GM10248 (cell line): Measurements from ENCODE around the gene DEDD.

ENCODE experiments used
- CTCF ChIA-PET: fragments of 300-600 bp; sonication (Branson Sonifier 250); formaldehyde crosslinking; extraction: SDS; loops from one replicate; lab custom pipeline; 2021; ENCODE audit warnings: antibody characterized with exemption; lab: Yijun Ruan, JAX
- POLR2A ChIA-PET: fragments of 350-650 bp; sonication (Branson Sonifier 250); formaldehyde crosslinking; extraction: SDS; loops from one replicate; lab custom pipeline; 2020; ENCODE audit warnings: antibody characterized with exemption; lab: Yijun Ruan, JAX
- DNase-seq: peaks from one replicate; pipeline ENCODE4 v3.0.0; 2012; ENCODE audit errors: extremely low spot score
- TF ChIP-seq, protein P1 (sequence below): IDR thresholded peaks from 2 replicates; pipeline ENCODE4 v1.5.1; 2012; ENCODE audit warnings: mild to moderate bottlenecking, low read depth; ENCODE audit errors: extremely low read depth, missing control alignments, control extremely low read depth

DEDD gene

DNA sequence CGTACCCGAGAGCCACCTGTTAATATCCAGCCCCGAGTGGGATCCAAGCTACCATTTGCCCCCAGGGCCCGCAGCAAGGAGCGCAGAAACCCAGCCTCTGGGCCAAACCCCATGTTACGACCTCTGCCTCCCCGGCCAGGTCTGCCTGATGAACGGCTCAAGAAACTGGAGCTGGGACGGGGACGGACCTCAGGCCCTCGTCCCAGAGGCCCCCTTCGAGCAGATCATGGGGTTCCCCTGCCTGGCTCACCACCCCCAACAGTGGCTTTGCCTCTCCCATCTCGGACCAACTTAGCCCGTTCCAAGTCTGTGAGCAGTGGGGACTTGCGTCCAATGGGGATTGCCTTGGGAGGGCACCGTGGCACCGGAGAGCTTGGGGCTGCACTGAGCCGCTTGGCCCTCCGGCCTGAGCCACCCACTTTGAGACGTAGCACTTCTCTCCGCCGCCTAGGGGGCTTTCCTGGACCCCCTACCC, 28.2 kb upstream of the DEDD start:
- no peak for DNase-seq
- ChIA-PET POLR2A (interaction anchor here (0.6 kb wide), 1 partner anchor 28 kb away, joined by 12 read pairs; the partner anchor contains the start of gene DEDD), CTCF (no interaction called here)
- TF ChIP-seq, protein P1, sequence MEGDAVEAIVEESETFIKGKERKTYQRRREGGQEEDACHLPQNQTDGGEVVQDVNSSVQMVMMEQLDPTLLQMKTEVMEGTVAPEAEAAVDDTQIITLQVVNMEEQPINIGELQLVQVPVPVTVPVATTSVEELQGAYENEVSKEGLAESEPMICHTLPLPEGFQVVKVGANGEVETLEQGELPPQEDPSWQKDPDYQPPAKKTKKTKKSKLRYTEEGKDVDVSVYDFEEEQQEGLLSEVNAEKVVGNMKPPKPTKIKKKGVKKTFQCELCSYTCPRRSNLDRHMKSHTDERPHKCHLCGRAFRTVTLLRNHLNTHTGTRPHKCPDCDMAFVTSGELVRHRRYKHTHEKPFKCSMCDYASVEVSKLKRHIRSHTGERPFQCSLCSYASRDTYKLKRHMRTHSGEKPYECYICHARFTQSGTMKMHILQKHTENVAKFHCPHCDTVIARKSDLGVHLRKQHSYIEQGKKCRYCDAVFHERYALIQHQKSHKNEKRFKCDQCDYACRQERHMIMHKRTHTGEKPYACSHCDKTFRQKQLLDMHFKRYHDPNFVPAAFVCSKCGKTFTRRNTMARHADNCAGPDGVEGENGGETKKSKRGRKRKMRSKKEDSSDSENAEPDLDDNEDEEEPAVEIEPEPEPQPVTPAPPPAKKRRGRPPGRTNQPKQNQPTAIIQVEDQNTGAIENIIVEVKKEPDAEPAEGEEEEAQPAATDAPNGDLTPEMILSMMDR: no peak

DNA sequence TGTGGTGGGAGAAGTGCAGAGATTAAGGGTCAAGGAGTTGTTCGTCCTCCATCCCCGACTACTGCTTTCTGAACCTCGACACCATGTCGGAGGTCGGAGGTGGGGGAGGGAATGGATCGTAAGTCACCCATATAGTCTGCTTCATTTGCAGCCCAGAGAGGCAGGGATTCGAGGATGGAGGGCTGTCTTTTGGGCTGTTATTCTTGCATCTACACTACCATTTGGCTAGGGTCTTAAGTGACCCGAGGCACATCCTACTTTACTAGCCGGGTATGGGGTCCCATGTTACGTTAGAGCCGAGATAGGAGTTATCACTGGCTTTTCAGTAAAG, 27.4 kb upstream of the DEDD start:
- TF ChIP-seq, protein P1: no peak
- ChIA-PET CTCF (no interaction called here), POLR2A (interaction anchor here (1.4 kb wide), 1 partner anchor 27 kb away, joined by 4 read pairs; the partner anchor contains the start of gene DEDD)
- DNase-seq: no peak

DNA sequence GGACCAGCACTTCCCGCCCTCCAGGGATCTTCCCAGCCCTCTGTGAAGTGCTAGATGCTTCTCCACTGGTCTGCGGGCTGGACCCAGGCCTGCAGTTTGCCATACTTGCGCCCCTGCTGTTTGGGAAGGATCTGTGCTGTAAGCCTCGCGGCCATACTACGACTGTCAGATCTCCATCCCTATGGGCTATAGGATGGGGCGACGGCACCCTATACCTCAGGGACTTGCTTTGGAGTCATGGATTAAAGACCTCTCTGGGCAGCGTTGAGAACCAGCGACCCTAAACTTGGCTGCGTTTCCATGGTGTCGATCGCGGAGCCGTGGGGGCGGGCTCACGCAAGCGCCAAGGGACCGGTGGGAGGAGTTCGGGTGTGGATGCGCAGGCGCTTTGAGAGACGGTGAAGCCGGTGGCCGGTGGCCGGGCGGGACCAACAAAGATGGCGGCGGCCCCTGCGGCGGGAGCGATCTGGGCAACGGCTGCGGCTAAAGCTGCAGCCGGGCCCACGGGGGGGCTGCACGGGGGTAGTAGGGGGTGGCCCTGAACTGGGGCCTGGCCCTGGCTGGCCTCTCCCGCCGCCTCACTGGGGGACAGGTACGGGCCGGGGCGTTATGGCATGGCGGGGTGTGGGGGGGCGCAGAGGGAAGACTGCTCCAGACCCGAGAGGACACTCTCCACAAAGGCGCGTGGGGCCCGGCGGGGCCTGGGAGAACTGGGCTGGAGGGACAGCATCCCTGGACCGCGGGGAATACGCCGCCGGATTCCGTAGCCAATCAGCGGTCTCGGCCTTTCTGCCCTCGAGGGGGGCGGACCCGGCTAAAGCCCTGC, 26.8 kb upstream of the DEDD start, which contains the start of gene USP21:
USP21 (plus strand) TSS at position 414 of the 826 bp plus-strand sequence. CDS start 1,141 bp downstream, outside the sequence.
- DNase-seq: peak; percentile 96
- ChIA-PET POLR2A (interaction anchor here (1.4 kb wide), 1 partner anchor 27 kb away, joined by 4 read pairs; the partner anchor contains the start of gene DEDD), CTCF (interaction anchor here (1.2 to 1.5 kb wide), 2 partner anchors 32 to 162 kb away, joined by 4 read pairs; no protein-coding TSS in a partner anchor)
- TF ChIP-seq, protein P1: no peak

DNA sequence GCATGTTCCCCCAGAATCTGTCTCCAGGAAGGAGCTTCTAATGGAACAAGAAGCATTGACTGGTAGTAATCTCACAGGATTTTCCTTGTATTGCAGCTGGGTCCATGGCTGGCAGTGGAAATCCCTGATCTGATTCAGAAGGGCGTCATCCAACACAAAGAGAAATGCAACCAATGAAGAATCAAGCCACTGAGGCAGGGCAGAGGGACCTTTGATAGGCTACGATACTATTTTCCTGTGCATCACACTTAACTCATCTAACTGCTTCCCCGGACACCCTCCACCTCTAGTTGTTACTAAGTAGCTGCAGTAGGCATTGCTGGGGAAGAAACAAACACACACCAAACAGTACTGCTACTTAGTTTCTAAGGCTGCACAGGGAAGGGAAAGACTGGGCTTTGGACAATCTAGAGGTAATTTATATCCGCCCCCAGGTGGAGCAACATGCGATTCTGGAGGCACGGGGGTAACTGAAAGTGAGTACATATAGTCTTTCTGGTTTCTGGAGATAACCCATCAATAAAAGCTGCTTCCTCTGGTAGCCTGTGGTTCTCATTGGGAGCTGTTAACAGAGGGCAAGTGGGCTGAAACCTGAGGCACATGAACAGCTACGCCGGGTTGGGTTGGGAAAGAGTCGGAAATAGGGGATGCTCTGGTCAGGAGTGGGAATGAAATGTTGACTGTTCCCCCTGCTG, 26.0 kb upstream of the DEDD start:
- ChIA-PET CTCF (interaction anchor here (0.9 to 1.6 kb wide), 6 partner anchors 33 to 327 kb away, joined by 3 to 5 read pairs (median 4); no protein-coding TSS in a partner anchor), POLR2A (interaction anchor here (1.0 to 1.7 kb wide), 4 partner anchors 8 to 138 kb away, joined by 3 to 4 read pairs (median 4); partner anchors contain the start of genes DEDD, F11R, PPOX and USF1)
- TF ChIP-seq, protein P1: no peak
- DNase-seq: no peak

DNA sequence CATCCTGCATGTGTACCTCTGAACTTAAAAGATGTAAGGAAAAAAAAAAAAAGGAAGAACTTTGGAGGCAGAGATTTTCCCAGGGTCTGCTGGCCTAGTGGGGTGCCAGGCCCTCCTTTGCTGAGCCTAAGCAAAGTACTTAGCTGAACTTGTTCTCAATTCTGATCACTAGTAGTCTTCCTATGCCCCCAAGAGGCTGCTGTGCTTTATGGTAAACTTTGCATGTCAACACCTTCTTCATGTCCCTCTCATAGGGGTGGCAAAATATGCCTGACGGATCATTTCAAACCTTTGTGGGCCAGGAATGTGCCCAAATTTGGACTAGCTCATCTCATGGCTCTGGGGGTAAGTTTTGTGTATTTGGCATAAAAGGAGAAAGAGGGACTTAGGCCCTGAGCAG, 25.4 kb upstream of the DEDD start:
- TF ChIP-seq, protein P1: no peak
- CTCF ChIA-PET: interaction anchor here (0.8 to 2.0 kb wide), 10 partner anchors 8 to 326 kb away, joined by 3 to 10 read pairs (median 4); partner anchors contain the start of genes DEDD and PPOX
- DNase-seq: no peak
- POLR2A ChIA-PET: interaction anchor here (1.0 to 1.7 kb wide), 3 partner anchors 8 to 137 kb away, joined by 3 to 4 read pairs (median 3); partner anchors contain the start of genes F11R, PPOX and USF1

DNA sequence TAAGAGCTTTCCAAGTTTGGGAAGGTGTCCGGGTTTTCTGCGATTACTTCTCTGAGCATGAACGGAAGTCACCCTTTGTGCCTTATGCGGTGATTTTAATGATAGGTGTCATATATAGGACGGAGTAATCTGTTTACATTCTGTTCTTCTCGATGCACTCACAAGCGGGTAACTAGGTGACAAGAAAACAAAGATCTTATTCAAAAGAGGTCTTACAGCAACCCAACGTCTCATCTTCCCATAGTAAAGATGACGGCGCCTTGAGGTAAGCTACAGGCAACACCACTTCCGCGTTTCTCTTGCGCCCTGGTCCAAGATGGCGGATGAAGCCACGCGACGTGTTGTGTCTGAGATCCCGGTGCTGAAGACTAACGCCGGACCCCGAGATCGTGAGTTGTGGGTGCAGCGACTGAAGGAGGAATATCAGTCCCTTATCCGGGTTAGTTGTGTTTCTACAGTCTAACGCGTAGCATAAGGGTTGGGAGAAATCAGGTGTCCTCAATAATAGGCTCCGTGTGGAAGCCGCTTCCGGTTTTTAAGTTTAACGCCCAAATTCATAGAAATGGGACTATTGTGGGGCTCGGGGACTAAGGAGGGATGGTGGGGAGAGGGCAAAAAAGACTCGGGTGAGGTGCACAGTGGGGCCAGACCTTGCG, 21.3 kb upstream of the DEDD start, which contains the start of gene UFC1:
UFC1 (plus strand) TSS at position 297 of the 656 bp plus-strand sequence; CDS start at position 317, 20 bp downstream.
- CTCF ChIA-PET: interaction anchor here (1.4 to 3.1 kb wide), 3 partner anchors 11 to 57 kb away, joined by 3 to 25 read pairs (median 20); partner anchors contain the start of gene PPOX
- TF ChIP-seq, protein P1: no peak
- POLR2A ChIA-PET: interaction anchor here (0.7 to 2.2 kb wide), 3 partner anchors 12 to 21 kb away, joined by 4 to 11 read pairs (median 4); partner anchors contain the start of gene PPOX
- DNase-seq: peak; percentile 87
